GM18507 (cell line): ENCODE results near the gene KRTAP10-6.
"Not testable (repeated sequence)": the region's sequence is repeated elsewhere in the genome, so short reads cannot be mapped to it uniquely, and the experiment has no call there.

Experiments
- DNase-seq: peaks from one replicate; pipeline ENCODE4 v3.0.0; 2011; ENCODE audit warnings: low read depth; ENCODE audit not compliant: insufficient read length; ENCODE audit errors: extremely low spot score
- FAIRE-seq: peaks from 2 replicates; lab custom pipeline; 2011; peaks lifted over from hg19 to GRCh38; lab: Jason Lieb, UNC

Gene KRTAP10-6

DNA sequence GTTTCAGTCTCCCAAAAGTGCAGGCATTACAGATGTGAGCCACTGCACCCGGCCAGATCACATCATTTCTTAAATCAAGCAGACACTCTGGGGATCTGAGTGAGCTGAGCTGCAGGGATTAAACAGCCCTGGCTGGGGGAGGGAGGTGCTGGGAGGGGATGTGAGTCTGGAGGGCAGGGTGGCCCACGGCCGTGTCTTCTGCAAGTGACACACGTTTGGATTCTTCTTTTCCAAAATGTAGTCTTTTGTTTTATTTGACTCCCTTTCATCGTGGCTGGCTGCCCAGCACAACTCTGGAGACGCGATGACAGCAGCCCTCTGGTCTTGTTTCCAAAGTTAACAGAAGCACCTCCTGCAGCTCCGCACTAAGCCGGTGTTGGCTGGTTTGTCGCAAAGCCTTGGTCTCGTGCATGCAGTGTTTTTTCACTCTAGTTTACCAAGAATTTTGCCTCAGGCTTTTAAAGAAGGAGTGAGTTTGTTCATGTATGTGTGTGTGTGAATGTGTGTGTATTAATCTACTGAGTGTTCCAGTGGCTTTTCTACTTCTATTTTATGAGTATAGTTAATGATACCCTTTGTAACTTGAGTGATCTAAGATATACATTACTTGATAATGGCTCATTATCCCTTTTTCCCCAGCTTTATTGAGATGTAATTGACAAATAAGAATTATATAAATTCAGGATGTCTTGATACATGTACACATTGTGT, 9.1 kb downstream of the KRTAP10-6 start:
- DNase-seq: no peak

DNA sequence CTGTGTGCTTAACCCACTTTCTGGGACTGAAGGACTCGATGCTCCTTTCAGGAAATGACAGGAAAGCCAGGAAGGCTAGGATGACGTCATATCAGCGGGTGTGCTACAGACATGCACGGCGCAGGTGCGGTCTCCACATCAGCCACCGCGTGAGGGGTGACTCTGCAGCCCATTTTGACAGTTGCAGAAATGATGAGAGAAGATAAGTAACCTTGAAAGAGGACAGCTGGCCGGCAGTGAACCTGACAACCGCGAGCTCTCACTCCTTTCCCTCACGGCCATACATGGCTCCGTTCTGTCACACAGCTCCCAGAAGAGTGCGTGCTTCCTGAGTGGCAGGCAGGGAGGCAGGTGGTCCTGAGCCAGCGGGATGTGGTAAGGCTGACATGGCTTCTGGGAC, 10.2 kb downstream of the KRTAP10-6 start:
- FAIRE-seq (no peak), DNase-seq (no peak)

More for the DNA sequence above, 9.1 kb downstream of the KRTAP10-6 start:
- no peak for FAIRE-seq

DNA sequence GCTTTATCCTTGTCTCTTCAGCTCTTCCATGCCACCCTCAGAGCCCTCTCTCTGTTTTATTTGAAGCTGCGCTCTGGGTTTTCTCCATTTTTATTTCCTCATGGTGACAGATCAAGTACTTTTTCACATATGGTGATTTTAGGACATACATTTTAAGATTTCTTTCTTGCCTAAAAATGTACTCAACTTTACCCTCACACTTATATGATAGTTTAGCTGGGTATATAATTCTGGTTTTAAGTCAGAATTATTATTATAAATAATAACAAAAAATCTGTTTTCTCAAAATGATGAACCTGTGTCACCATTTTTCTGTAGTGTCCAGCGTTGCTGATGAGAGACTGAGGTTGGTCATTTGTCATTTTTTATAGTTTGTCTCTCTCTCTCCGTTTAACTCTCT, 11.1 kb downstream of the KRTAP10-6 start:
- DNase-seq (no peak), FAIRE-seq (no peak)

GRCh38 chr21:44580231-44580821, 12.0 kb downstream of the KRTAP10-6 start, which contains the start of gene KRTAP10-5:
Gene KRTAP10-5, minus strand, starts transcription at chr21:44580604. Its CDS starts 26 bp downstream, at chr21:44580578.
- FAIRE-seq, DNase-seq: not testable (repeated sequence)

- DNase-seq: no peak
Observed at GRCh38 chr21:44579833-44580144, 12.5 kb downstream of the KRTAP10-6 start.

DNA sequence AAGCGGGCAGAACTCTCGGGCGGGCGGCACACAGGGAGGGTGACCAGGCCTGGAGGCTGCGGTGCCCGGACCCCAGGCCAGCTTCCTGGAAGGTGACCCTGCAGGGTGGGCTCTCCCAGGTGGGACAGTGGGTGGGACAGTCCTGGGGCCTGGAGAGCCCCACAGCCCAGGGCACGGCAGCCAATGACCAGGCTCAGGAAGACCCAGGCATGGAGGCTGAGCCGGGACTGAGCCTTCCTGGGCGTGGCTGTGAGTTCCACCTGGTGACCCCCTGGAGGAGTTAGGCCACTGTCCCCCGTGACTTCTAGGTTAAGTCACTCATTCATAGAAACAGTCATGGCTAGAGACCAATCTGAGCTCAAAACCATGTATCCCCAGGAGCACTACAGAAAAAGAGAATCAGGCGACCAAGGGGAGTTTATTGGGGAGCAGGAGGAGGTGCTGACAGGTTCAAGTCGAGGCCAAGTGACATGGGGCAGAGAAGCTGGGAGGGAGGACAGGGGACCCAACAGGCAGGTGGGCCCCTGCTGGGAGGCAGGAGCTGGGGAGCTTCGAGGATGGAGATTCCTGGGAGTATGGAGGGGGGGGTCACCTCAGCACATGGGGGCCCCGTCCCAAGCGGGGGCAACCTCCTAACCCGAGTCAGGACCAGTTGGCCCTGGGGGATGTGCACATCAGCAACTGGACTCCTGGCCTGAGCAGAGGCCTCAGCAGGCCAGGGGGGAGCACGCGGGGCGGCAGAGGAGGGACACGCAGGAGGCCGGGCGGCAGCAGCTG, 13.1 kb downstream of the KRTAP10-6 start:
- no peak for FAIRE-seq
- no peak for DNase-seq

More at GRCh38 chr21:44579833-44580144, 12.5 kb downstream of the KRTAP10-6 start:
- no peak for FAIRE-seq

GRCh38 chr21:44578371-44579055, 13.8 kb downstream of the KRTAP10-6 start:
- FAIRE-seq (no peak), DNase-seq (no peak)

- FAIRE-seq (no peak), DNase-seq (no peak)
Observed at GRCh38 chr21:44576025-44576420, 16.3 kb downstream of the KRTAP10-6 start.

- DNase-seq (no peak), FAIRE-seq (no peak)
Observed at GRCh38 chr21:44575307-44576024, 16.8 kb downstream of the KRTAP10-6 start.

DNA sequence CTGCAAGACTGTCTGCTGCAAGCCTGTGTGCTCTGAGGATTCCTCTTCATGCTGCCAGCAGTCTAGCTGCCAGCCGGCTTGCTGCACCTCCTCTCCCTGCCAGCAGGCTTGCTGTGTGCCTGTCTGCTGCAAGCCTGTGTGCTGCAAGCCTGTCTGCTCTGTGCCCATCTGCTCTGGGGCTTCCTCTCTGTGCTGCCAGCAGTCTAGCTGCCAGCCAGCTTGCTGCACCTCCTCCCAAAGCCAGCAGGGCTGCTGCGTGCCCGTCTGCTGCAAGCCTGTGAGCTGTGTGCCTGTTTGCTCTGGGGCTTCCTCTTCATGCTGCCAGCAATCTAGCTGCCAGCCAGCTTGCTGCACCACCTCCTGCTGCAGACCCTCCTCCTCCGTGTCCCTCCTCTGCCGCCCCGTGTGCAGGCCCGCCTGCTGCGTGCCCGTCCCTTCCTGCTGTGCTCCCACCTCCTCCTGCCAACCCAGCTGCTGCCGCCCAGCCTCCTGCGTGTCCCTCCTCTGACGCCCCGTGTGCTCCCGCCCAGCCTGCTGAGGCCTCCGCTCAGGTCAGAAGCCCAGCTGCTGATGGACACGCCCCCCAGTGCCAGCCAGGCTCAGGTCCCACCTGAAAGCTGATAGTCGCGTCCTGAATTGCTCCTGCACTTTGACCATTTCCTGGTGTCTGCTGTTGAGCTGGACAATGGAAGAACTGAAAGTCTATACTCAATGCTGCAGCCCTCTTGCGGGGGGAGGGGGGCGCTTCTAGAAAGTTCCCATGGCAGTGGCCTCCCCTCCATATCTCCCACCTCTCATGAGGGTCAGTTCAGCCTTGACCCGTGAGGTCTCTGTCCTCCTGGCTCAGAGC, 17.6 kb downstream of the KRTAP10-6 start:
- FAIRE-seq (no peak), DNase-seq (no peak)

DNA sequence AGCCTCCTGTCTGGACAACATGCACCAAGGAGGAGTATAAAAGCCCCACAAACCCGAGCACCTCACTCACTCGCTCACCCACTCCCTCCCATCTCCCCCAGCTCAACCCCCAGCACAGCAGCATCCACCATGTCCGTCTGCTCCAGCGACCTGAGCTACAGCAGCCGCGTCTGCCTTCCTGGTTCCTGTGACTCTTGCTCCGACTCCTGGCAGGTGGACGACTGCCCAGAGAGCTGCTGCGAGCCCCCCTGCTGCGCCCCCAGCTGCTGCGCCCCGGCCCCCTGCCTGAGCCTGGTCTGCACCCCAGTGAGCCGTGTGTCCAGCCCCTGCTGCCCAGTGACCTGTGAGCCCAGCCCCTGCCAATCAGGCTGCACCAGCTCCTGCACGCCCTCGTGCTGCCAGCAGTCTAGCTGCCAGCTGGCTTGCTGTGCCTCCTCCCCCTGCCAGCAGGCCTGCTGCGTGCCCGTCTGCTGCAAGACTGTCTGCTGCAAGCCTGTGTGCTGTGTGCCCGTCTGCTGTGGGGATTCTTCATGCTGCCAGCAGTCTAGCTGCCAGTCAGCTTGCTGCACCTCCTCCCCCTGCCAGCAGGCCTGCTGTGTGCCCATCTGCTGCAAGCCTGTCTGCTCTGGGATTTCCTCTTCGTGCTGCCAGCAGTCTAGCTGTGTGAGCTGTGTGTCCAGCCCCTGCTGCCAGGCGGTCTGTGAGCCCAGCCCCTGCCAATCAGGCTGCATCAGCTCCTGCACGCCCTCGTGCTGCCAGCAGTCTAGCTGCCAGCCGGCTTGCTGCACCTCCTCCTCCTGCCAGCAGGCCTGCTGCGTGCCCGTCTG, 18.5 kb downstream of the KRTAP10-6 start, which contains the start of gene KRTAP10-4:
Gene KRTAP10-4, plus strand, starts transcription at position 100 of the 827 bp plus-strand sequence. Its CDS starts 30 bp downstream, at position 130.
- not testable (repeated sequence) for FAIRE-seq, DNase-seq

DNA sequence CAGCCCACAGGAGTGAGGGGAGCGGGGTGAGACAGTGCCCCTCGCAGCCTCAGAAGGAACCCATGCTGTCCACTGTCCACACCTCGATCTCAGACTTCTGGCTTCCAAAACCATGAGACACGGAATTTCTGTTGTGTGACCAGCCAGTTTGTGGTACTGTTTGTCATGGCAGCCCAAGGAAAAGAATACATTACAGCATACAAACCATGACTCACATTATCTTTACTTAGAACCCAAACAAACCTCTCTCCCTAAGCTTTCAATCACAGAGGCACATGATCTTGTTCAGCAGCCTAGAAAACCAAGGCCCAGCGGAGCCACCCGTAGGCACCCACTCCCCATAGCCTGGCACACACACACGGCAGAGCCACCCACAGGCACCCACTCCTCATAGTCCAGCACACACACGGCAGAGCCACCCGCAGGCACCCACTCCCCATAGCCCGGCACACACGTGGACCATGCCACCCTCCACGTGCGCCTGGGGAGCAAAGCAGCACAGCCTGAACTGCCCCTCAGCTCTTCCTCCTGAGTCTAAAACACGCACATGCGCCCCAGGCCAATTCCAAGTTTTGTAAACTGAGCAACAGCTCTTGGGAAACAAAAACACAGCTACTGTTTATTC, 19.2 kb downstream of the KRTAP10-6 start:
- DNase-seq: no peak
- no peak for FAIRE-seq

- FAIRE-seq: no peak
- no peak for DNase-seq
Observed at GRCh38 chr21:44571844-44572782, 20.2 kb downstream of the KRTAP10-6 start.

DNA sequence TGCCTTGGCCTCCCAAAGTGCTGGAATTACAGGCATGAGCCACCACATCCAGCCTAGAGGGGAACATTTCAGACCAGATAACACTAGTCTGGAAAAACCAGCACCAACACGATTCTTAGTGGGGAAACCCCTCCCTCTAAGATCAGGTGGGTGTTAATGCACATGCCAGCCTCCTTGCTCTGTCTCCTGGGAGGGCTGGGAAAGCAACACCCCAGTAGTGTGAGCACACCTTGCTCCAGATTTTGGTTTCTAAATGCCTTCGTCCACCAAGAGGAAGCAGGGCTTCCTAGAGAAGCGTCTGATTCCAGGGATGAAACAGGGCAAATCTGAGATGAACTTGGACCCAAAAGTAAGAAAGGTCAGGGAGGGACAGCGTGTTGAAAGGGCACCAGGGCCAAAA, 21.0 kb downstream of the KRTAP10-6 start:
- DNase-seq (no peak), FAIRE-seq (no peak)

- no peak for DNase-seq
- no peak for FAIRE-seq
Observed at GRCh38 chr21:44569861-44570517, 22.3 kb downstream of the KRTAP10-6 start.
